ENCODE measurements around the gene TSPAN19. TPM values are rescaled to one million over a fixed set of nuclear protein-coding genes. Genes with fewer than 3 reads are reported as not detected.
A peak's percentile ranks its signal among the peaks of the same experiment; 100 is the strongest.

Gene TSPAN19
- total RNA-seq, 1 experiment from 2014 or later = not detected

DNA sequence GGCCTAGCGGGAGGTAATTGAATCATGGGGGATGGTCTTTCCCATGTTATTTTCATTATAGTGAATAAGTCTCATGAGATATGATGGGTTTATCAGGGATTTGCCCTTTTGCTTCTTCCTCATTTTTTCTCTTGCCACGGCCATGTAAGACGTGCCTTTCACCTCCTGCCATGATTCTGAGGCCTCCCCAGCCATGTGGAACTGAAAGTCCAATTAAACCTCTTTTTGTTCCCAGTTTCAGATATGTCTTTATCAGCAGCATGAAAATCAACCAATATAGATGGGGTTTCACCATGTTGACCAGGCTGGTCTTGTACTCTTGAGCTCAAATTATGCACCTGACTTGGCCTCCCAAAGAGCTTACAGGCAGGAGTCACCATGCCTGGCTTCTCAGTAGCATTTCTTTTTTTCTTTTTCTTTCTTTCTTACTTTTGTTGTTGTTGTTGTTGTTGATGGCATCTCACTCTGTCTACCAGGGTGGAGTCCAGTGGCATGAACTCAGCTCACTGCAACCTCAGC lies 33.2 kb downstream of the TSPAN19 start:
- Histone ChIP-seq H3K4ac (ENCODE audit: low read depth, low read length) (no peak overlapping the region), H3K4me2 (ENCODE audit: insufficient read depth, insufficient read length, low read length) (no peak overlapping the region), H2BK15ac (ENCODE audit: low read depth, low read length) (no peak overlapping the region), H3K56ac (ENCODE audit: insufficient read length, low read depth, low read length) (no peak overlapping the region), H2AFZ (ENCODE audit: low read length) (no peak overlapping the region), H3K9me3 (ENCODE audit: control insufficient read depth, low read depth, low read length) (no peaks in the 10 kb centered on the region), H2BK120ac (ENCODE audit: low read depth, low read length, poor library complexity, severe bottlenecking) (no peak overlapping the region), H3K23ac (ENCODE audit: insufficient read length, low read depth, low read length) (no peak overlapping the region), H3T11ph (ENCODE audit: low read length) (no peak overlapping the region), H3K27ac (ENCODE audit: insufficient read length, low read depth, low read length) (no peak overlapping the region), H4K5ac (ENCODE audit: insufficient read length, low read depth, low read length) (no peak overlapping the region), H2BK5ac (ENCODE audit: insufficient read length, low read length) (no peak overlapping the region), H4K8ac (replicated peaks; ENCODE audit: insufficient read length, low read depth, low read length) (no peak overlapping the region), H2AK5ac (ENCODE audit: insufficient read length, low read length) (no peak overlapping the region), H3K9ac (ENCODE audit: extremely low read depth, insufficient read length, low read length) (no peak overlapping the region), H2BK20ac (ENCODE audit: low read depth, low read length, poor library complexity, severe bottlenecking) (no peak overlapping the region), H4K91ac (ENCODE audit: insufficient read length, low read depth, low read length) (no peak overlapping the region), H3K79me1 (ENCODE audit: insufficient read depth, low read depth, low read length, poor library complexity, severe bottlenecking) (no peaks in the 10 kb centered on the region), H4K20me1 (ENCODE audit: control insufficient read depth, insufficient read depth, insufficient read length) (no peaks in the 10 kb centered on the region), H2BK12ac (ENCODE audit: insufficient read length, low read depth, low read length) (no peak overlapping the region), H3K18ac (ENCODE audit: insufficient read length, low read depth, low read length) (no peak overlapping the region), H3K27me3 (ENCODE audit: insufficient read depth, low read length) (no peaks in the 10 kb centered on the region), H3K79me2 (ENCODE audit: insufficient read depth, low read length) (no peaks in the 10 kb centered on the region), H3K14ac (ENCODE audit: insufficient read depth, low read length) (no peak overlapping the region), H3K23me2 (ENCODE audit: insufficient read length, low read depth, low read length, poor library complexity, severe bottlenecking) (no peaks in the 10 kb centered on the region), H3K4me1 (ENCODE audit: insufficient read depth, low read length) (peaks cover 10% of the 10 kb centered on the region; the same call in 1 of the 2 replicates)
- Mint-ChIP-seq H3K9me3 (peaks cover 0 to 6% of the 10 kb centered on the region in 2 experiments; a peak in 4 of 5 replicates), H3K27ac (peak overlapping the region in 1 of 3 experiments; percentile 40; a peak in 1 of 7 replicates), H3K27me3 (ENCODE audit: low read depth) (no peaks in the 10 kb centered on the region), H3K36me3 (ENCODE audit: insufficient read depth in 1 of 3, low read depth in 3 of 3) (peaks cover 0 to 18% (median 8%) of the 10 kb centered on the region in 3 experiments; a peak in 6 of 7 replicates), H3K4me3 (no peak overlapping the region), H3K4me1 (peaks cover 32 to 40% of the 10 kb centered on the region in 2 experiments)
- TF ChIP-seq, protein P1, sequence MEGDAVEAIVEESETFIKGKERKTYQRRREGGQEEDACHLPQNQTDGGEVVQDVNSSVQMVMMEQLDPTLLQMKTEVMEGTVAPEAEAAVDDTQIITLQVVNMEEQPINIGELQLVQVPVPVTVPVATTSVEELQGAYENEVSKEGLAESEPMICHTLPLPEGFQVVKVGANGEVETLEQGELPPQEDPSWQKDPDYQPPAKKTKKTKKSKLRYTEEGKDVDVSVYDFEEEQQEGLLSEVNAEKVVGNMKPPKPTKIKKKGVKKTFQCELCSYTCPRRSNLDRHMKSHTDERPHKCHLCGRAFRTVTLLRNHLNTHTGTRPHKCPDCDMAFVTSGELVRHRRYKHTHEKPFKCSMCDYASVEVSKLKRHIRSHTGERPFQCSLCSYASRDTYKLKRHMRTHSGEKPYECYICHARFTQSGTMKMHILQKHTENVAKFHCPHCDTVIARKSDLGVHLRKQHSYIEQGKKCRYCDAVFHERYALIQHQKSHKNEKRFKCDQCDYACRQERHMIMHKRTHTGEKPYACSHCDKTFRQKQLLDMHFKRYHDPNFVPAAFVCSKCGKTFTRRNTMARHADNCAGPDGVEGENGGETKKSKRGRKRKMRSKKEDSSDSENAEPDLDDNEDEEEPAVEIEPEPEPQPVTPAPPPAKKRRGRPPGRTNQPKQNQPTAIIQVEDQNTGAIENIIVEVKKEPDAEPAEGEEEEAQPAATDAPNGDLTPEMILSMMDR (conservative IDR thresholded peaks at IDR 0.05) = no peak
- no CpG with 5 or more reads among the region's 3 CpGs for WGBS (ENCODE audit: extremely low coverage, insufficient read length, low lambda C conversion rate)
- no peak for DNase-seq
